Duodenal mucosa (tissue), 2 donors: ENCODE results near the gene NMNAT2.

Experiments used
- H3K27ac ChIP-seq: one replicate; pipeline ENCODE4 v1.7.0; 2013; ENCODE audit warnings: low read depth, low read length
- H3K27me3 ChIP-seq, 2 donors: one replicate each; pipeline ENCODE4 v1.7.0; 2013; ENCODE audit warnings: low read length in 2 of 2, control low read depth in 1 of 2; ENCODE audit not compliant: insufficient read depth in 2 of 2, control insufficient read depth in 1 of 2
- H3K36me3 ChIP-seq, 2 donors: one replicate each; pipeline ENCODE4 v1.7.0; 2013; ENCODE audit warnings: low read length in 2 of 2, control low read depth in 1 of 2; ENCODE audit not compliant: insufficient read depth in 2 of 2, control insufficient read depth in 1 of 2
- H3K4me1 ChIP-seq, 2 donors: one replicate each; pipeline ENCODE4 v1.7.0; 2013; ENCODE audit warnings: low read length in 2 of 2, control low read depth in 1 of 2; ENCODE audit not compliant: insufficient read depth in 2 of 2, control insufficient read depth in 1 of 2
- H3K4me3 ChIP-seq, 2 donors: one replicate each; pipeline ENCODE4 v1.7.0; 2013; ENCODE audit warnings: low read length in 2 of 2, low read depth in 1 of 2
- H3K9ac ChIP-seq, 2 donors: one replicate each; pipeline ENCODE4 v1.7.0; 2013; ENCODE audit warnings: low read length in 2 of 2, low read depth in 1 of 2
- H3K9me3 ChIP-seq, 2 donors: one replicate each; pipeline ENCODE4 v1.7.0; 2013; ENCODE audit warnings: low read length in 2 of 2, control low read depth in 1 of 2; ENCODE audit not compliant: control insufficient read depth in 1 of 2

NMNAT2 gene

GRCh38 chr1:183417772-183418491 lies at the start of gene NMNAT2:
Gene NMNAT2, minus strand, starts transcription at chr1:183418380. Its CDS starts 113 bp downstream, at chr1:183418267.
- Histone ChIP-seq H3K4me3 (peak within 1 kb of the TSS; percentile 32 to 36), H3K4me1 (peaks cover 8 to 10% of the 10 kb centered on the region in 2 donors), H3K9ac (no peak within 1 kb of the TSS), H3K36me3 (no peaks in the 10 kb centered on the region), H3K27me3 (peaks cover 33 to 45% of the 10 kb centered on the region in 2 donors), H3K9me3 (no peaks in the 10 kb centered on the region), H3K27ac (no peak within 1 kb of the TSS)

- Histone ChIP-seq H3K9ac (no peak overlapping the region), H3K36me3 (no peaks in the 10 kb centered on the region), H3K4me3 (no peak overlapping the region), H3K4me1 (peaks cover 0 to 21% of the 10 kb centered on the region in 2 donors), H3K9me3 (no peaks in the 10 kb centered on the region), H3K27ac (no peak overlapping the region), H3K27me3 (no peaks in the 10 kb centered on the region)
These were observed 49.5 kb upstream of the NMNAT2 start for GRCh38 chr1:183467687-183468086.

GRCh38 chr1:183466781-183467180 lies 48.6 kb upstream of the NMNAT2 start:
- H3K4me3 ChIP-seq, result no peak overlapping the region
- H3K4me1 ChIP-seq, result peaks cover under 1 to 21% of the 10 kb centered on the region in 2 donors
- H3K9ac ChIP-seq, result no peak overlapping the region
- H3K27ac ChIP-seq, result no peak overlapping the region
- no peaks in the 10 kb centered on the region for H3K9me3 ChIP-seq
- H3K36me3 ChIP-seq, result no peaks in the 10 kb centered on the region
- H3K27me3 ChIP-seq, result no peaks in the 10 kb centered on the region

- no peak overlapping the region for H3K27ac ChIP-seq
- H3K4me1 ChIP-seq, result peaks cover 3 to 10% of the 10 kb centered on the region in 2 donors
- H3K36me3 ChIP-seq, result no peaks in the 10 kb centered on the region
- no peaks in the 10 kb centered on the region for H3K9me3 ChIP-seq
- no peaks in the 10 kb centered on the region for H3K27me3 ChIP-seq
- H3K4me3 ChIP-seq, result no peak overlapping the region
- H3K9ac ChIP-seq, result no peak overlapping the region
These were observed 45.4 kb upstream of the NMNAT2 start for GRCh38 chr1:183463566-183463965.

GRCh38 chr1:183461350-183461749 lies 43.2 kb upstream of the NMNAT2 start:
- peaks cover 0 to 3% of the 10 kb centered on the region in 2 donors for H3K4me1 ChIP-seq
- no peak overlapping the region for H3K27ac ChIP-seq
- no peaks in the 10 kb centered on the region for H3K9me3 ChIP-seq
- H3K9ac ChIP-seq, result no peak overlapping the region
- no peak overlapping the region for H3K4me3 ChIP-seq
- no peaks in the 10 kb centered on the region for H3K36me3 ChIP-seq
- H3K27me3 ChIP-seq, result no peaks in the 10 kb centered on the region

- H3K4me1 ChIP-seq, result peaks cover 0 to 3% of the 10 kb centered on the region in 2 donors
- no peaks in the 10 kb centered on the region for H3K9me3 ChIP-seq
- no peak overlapping the region for H3K27ac ChIP-seq
- no peak overlapping the region for H3K4me3 ChIP-seq
- H3K9ac ChIP-seq, result no peak overlapping the region
- H3K27me3 ChIP-seq, result no peaks in the 10 kb centered on the region
- no peaks in the 10 kb centered on the region for H3K36me3 ChIP-seq
These were observed 42.4 kb upstream of the NMNAT2 start for GRCh38 chr1:183460596-183460995.

- no peaks in the 10 kb centered on the region for H3K27me3 ChIP-seq
- H3K9me3 ChIP-seq, result no peaks in the 10 kb centered on the region
- H3K36me3 ChIP-seq, result no peaks in the 10 kb centered on the region
- H3K4me1 ChIP-seq, result peaks cover 0 to 3% of the 10 kb centered on the region in 2 donors
- H3K4me3 ChIP-seq, result no peak overlapping the region
- no peak overlapping the region for H3K27ac ChIP-seq
- no peak overlapping the region for H3K9ac ChIP-seq
These were observed 39.3 kb upstream of the NMNAT2 start for GRCh38 chr1:183457449-183457848.

- H3K4me1 ChIP-seq, result peaks cover 0 to 3% of the 10 kb centered on the region in 2 donors
- no peak overlapping the region for H3K4me3 ChIP-seq
- no peaks in the 10 kb centered on the region for H3K9me3 ChIP-seq
- H3K36me3 ChIP-seq, result no peaks in the 10 kb centered on the region
- H3K27ac ChIP-seq, result no peak overlapping the region
- H3K27me3 ChIP-seq, result no peaks in the 10 kb centered on the region
- H3K9ac ChIP-seq, result no peak overlapping the region
These were observed 38.6 kb upstream of the NMNAT2 start for GRCh38 chr1:183456826-183457225.

- Histone ChIP-seq H3K9me3 (no peaks in the 10 kb centered on the region), H3K9ac (no peak overlapping the region), H3K27me3 (no peaks in the 10 kb centered on the region), H3K4me1 (no peaks in the 10 kb centered on the region), H3K4me3 (no peak overlapping the region), H3K36me3 (no peaks in the 10 kb centered on the region), H3K27ac (no peak overlapping the region)
These were observed 36.2 kb upstream of the NMNAT2 start for GRCh38 chr1:183454377-183454776.

GRCh38 chr1:183450093-183450492 lies 31.9 kb upstream of the NMNAT2 start:
- Histone ChIP-seq H3K27me3 (no peaks in the 10 kb centered on the region), H3K27ac (no peak overlapping the region), H3K4me3 (no peak overlapping the region), H3K36me3 (no peaks in the 10 kb centered on the region), H3K9ac (no peak overlapping the region), H3K4me1 (no peaks in the 10 kb centered on the region), H3K9me3 (no peaks in the 10 kb centered on the region)
